ENCODE data around the gene COX14.

Gene COX14

GRCh38 chr12:50166799-50167048 lies 54.7 kb downstream of the COX14 start:
- DNase-seq, result peak; percentile 28

- DNase-seq, result peak; percentile 97
Observed at GRCh38 chr12:50167049-50167828, 55.2 kb downstream of the COX14 start, which contains the start of gene CERS5. Gene CERS5, minus strand, starts transcription at chr12:50167369. Its CDS starts 72 bp downstream, at chr12:50167297.

All from MV-4-11 (cell line).